HG03558 (cell line): ENCODE measurements around the gene CAMTA1.

Experiments
- ATAC-seq: cut with Tn5 transposase; IDR thresholded peaks from one replicate; pipeline ENCODE4 v1.9.1; 2021; ENCODE audit warnings: moderate number of reproducible peaks; ENCODE audit not compliant: unreplicated experiment; ENCODE audit errors: extremely low read depth

The CAMTA1 gene

DNA sequence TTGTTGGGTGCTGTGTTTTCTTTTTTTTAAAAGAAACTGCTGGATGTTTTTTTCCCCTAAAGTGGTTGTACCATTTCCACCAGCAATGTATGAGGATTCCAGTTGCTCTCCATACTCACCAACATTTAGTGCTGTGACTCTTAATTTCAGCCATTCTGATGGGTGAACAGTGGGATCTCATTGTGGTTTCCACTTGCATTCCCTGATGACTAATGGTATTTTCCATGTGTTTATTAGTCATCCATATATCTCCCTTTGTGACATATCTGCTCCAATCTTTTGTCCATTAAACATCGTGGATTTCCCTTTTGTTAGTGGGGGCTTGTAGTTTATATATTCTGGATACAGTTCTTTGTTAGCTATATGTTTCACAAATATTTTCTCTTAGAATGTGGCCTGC lies 206.0 kb downstream of the CAMTA1 start:
- ATAC-seq = no peak

DNA sequence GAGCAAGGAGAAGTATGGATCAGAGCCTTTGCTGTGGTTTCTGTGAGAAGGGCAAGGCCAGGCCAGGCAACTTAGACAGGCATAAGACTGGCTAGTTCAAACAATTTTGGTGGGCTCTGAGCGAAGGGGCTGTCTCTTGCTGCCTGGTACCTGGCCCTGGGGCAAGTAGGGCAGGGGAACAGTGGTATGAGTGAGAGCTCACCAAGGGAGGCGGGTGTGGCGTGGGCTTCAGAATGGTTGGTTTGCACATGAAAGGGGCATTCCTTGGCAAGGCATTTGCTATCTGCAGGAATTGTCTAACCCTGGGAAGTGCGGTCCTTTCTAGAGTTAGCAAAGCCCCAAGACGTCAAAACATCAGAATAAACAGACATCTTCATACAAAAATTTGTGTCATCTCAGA lies 210.5 kb downstream of the CAMTA1 start:
- ATAC-seq = no peak

DNA sequence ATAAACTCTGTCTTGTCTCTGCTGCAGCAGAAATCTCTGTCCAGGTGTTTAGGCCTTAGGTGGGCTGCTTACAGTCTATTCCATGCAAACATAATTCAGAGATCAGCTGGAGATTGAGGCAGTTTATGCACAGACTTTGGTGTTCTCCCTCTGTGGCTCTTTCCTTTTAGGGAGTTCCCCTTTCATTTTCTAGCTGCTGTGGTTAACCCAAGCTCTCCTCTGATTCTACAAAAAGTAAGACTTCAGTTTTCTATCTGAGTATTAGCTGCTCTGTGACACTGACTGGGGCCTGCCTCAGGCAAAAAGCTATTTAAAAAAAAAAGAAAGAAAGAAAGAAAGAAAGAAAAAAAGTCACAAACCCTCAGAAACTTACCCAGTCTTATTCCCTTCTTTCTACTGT lies 211.1 kb downstream of the CAMTA1 start:
- ATAC-seq = no peak

DNA sequence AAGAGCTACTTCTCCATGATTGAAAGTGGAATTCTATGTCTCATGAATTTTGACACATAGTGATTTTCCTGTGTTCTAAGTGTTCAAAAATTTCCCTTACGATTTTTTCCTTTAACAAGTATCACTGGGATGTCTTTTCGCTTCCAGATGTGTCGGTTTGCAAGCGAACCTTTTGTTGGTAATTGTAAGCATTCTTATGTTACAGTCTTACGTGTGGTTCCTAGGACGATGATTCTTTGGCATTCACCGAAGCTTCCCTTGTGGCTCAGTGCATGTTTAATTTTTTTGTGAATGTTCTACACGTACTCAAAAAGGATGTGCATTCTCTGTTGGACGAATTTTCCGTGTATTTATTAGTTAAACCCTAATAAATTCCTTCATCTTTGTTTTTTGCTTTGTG lies 211.6 kb downstream of the CAMTA1 start:
- no peak for ATAC-seq

DNA sequence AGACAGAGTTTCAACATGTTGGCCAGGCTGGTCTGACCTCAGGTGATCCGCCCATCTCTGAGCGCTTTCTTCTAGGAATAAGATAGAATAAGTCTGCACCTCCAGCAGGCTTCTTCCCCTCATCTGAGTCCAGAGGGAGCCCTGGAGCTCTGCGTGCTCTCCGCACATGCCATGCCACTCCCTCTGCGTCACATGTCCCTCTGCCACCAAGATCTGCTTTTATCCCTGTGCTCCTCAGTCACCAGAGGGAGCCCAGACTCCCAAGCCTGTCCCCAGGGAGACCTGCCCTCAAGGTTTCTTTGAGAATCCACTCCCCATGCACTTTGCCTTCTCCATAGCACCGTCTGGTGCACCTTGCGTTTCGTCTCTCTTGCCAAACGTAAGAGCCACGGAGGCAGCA lies 213.0 kb downstream of the CAMTA1 start:
- no peak for ATAC-seq

DNA sequence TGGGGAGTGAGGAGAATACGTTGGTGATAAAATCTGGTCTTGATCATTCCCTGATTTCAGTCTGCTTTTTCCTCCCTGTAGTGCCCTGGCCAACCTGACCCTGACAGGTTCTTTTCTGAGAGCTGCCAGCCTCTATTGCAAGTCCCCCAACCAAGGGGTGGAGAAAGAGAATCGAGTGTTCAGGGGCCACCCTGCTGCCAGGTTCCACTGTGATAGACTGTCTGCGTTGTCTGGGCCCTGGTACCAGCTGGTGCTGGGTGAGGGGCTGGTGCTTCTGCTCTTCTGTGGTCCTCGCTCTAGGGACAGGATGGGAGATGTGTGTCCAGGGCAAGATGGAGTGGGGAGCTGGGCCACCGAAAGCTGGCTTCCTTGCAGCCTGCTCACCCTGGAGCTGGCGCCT lies 214.6 kb downstream of the CAMTA1 start:
- no peak for ATAC-seq

DNA sequence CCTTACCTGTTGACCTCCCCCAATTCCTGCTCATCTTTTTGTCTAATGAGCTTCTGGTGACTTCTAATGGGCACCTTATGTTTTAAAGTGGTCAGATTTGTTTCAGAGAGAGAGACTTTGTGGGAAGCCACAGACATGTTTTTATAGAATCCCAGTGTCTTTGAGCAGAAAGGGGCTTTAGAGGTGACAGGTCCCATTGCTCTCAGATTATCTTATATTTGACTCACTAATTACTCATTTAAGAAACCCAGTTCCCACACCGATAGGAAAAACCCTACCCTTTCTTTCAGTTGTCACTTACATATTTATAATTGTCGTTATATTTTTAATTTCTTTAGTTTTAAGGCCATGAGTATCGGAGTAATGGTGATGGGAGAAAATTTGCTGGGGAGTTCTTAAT lies 215.5 kb downstream of the CAMTA1 start:
- ATAC-seq = no peak

DNA sequence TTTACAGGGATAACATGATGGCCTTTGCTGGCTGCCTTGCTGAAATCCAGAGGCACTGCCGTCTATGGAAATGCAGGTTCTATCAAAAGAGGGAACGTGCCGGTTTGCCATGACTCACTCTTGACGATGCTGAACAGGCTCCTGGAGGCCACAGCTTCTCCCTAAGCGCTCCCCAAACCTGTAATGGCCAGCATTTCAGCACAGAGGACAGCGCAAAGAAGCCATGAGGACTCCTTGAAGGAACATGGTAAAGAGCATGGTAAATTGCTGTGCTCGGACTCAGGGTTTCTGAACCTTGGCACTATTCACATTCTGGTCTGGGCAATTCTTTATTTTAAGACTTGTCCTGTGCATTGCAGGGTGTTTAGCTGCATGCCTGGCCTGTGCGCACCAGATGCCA lies 217.5 kb downstream of the CAMTA1 start:
- ATAC-seq = no peak

DNA sequence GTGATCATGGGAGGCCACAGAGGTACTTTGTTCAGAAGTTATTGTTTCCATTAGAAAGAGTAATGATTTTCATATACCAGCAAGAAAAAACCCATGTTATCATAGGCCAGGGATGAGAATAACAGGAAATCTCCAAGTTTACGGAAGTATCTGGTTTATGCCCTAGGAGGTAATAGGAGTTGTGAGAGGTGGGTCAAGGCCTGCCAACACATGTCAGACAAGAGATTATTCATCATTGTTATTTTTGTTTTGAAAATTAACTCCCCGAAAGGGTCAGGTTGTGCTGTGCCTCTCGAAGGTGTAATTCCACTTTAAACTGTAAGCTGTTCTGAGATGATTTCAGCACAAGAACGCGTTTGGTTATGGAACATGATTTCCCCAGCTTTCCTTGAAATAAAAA lies 218.4 kb downstream of the CAMTA1 start:
- ATAC-seq = no peak

DNA sequence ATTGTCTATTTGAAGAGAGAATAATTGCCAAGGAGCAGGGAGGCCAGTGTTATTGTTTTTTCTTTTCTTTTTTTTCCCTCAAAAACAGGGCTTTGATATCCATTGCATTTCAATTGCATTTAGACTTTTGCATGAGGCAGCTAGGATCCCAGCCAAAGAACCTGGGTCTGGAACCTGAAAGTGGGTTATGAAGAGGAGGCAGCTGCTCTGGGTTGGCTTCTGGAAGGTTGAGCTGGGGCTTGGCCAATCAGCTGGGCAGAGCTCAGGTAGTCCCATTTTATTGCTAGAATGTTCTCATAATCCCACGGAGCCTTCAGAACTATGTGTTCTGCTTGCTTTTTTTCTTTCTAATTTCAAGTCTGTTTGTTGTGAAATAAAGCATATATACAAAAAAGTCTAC lies 218.9 kb downstream of the CAMTA1 start:
- no peak for ATAC-seq

DNA sequence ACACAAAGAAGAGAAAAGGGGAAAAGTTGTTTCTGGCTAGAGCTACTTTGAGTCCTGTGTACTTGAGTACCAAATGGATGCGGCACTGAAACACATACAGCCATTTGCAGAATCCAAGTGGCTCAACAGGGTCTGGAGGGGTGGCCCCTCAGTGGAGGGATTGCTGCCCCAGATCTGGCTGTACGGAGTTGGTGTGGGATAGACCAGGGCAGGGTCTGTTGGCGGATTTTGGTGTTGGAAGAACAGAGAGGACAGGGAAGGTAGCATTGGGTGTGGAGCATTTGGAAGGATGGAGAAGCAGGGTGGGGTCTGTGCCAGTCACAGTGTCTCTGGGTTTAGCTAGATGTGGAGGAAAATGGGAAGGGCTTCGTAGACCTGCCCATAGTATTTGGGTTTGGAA lies 220.5 kb downstream of the CAMTA1 start:
- ATAC-seq = no peak

DNA sequence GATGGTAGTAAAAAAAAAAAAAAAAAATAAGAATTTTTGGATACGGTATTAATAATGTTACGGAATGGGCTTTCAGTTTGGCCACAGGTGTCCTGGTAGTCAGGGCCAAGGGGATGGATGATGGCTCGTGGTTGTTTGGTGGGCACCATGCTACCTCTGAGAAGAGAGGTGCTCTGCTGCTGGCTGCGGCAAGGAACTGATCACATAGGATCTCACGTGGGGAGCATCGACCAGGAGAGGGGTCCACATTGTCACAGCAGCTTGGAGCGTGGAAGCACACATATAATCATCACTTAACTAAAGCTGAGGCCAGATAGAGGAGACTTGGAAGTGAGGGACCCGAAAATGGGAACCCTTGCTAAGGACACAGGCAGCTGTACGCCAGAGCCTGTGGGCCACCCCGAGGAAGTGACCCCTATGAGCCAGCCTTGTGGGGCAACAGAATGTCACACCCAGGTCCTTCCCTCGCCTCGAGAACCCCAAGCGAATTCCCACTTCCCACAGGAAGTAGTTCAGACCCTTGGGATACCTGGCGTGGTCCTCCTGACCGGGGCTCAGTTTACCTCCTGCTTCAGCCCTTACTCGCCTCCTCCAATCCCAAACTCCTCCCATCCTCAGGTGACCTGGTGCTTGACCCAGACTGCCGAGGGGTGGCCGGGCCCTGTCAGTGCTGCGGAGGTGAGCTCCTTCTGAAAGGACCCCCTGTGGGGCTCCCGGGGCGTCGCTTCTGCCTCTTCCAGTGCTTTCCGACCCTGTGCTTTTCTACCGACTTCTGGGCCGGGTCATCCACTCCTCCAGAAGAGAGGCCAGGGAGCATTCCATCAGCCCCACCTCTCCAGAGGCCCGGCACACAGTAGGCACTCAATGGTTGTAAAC lies 222.0 kb downstream of the CAMTA1 start:
- no peak for ATAC-seq

DNA sequence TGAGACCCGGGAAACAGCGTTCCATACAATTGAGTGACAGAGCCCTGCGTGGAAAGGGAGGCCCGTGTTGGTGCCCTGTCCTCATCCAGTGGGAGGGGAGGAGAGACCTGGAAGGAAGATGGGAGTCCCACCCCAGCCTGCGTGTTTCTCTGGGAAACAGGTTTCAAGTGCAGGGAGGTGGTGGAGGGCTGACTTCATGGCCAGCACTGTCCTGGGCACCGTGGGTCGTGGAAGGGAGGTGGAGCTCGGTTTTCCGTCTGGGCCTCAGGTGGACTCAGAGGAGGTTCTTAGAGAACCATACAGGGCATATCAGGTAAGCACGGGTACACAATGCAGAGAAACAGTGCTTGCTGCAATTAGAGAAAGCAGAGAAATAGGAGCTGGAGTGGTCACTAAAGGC lies 222.6 kb downstream of the CAMTA1 start:
- no peak for ATAC-seq

DNA sequence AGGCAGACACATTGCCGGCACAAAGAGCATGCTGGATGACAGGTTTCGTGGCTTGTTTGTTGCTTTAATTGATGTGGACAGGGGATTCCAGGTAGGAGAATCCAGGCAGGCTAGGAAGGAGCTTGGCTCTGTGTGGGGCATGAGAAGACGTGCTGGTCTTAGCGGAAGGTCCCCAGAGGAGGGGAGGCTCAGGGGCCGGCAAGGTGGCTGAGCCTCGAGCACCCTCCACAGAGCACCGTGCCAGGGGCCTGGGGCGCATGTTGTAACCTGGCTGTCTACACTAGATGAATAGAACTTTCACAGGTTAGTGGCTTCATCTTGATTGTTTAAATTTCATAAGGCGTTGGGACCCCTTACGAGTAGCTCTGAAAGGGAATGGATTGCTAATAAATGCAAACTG lies 223.1 kb downstream of the CAMTA1 start:
- ATAC-seq = no peak

DNA sequence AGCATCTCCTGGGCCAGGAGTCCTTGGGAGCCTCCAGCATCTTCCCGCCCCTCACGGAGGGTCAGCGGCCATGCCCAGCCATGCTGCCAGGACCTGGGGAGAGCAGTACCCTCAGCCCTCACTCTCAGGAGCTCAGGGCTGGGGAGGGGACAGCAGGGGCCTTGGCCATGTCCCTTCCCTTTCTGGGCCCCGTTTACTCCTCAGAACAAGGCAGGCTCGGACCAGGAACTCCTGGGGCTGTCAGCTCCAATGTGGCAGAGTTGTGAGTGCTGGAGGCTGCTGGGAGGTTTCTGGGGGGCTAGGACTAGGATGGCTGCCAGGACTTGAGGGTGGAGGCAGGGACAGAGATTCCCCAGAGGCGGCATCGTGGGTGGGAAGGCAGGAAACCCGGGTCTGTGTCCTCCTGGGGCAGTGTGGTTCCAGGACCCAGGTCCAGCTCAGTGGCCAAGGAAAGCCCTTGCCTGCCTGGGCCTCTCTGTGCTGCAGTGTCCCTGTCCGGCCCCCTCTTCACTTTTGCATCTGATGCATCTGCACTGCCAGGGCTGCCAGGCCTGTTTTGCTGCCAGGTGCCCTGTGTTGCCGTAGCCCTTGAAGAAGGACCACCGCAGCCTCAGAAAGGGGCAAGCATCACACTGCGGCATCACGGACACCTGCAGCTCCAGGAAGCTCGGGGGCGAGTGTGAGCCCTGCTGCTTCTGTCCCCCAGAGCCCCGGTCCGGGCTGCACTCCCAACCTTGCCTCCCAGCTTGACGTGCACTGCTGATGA lies 223.9 kb downstream of the CAMTA1 start:
- ATAC-seq = no peak

DNA sequence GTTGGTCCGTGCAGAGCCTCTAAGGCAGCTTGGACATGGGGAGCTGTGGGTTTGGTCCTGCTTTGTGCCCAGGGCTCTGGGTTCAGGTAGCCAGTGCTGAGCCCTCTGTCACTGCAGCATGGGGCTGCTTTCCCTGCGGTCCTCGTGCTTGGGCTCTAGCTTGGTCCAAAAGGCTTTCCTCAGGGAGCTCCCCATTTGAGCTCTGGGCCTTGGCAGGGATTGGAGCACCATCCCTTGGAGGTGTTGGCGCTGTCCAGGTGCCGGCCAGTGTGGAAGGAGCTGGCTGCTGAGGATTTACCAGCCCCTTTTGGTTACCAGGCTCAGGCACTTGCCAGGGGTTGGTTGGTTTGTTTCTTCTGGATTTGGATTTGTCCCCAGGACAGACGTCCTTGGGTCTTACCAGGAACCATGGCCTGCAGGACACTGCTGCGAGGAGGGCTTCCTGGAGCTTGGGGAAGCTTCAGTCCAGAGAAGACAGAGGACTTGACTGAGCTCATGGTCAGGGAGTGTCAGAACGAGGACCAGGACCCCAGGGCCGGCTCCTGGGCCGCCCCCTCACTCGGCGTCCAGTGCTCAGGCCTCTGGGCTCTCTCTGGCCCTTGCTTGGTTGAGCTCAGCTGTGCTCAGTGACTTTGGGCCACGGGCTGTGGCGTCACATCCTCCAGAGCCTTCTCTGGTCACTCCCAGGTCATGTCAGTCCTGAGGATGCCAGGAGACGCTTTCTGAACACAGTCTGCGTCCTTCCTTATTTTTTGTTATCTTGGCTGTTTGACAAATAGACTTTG lies 224.7 kb downstream of the CAMTA1 start:
- ATAC-seq = no peak

DNA sequence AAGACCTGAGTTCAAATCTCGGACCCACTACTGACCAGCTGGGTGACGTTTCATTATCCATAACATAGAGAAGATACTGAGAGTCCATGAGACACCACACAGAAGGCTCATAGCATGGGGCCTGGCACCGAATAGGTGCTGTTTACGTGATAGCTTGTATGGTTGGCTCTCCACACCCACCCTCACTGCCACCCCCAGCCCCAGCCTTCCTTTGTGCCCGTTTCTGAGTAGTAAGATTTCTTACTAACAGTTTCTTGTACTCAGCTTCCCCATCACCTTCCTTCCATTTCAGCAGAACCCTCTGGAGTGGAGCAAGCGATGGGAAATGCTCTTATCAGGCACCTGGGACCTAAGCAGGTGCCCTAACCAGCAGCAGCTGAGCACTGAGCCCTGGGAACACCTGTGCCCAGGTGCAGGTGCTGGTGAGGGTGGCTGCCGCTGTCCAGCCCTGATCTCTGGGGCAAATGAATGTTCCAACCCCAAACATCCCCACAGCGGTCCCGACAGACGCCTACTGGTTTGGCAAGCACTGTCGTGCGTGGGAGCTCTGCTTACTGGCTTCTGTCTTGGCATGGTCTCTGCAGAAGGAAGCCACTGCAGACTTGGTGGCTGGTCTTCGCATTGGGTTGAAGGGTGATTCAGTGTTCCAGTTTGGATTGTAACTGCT lies 225.4 kb downstream of the CAMTA1 start:
- no peak for ATAC-seq

DNA sequence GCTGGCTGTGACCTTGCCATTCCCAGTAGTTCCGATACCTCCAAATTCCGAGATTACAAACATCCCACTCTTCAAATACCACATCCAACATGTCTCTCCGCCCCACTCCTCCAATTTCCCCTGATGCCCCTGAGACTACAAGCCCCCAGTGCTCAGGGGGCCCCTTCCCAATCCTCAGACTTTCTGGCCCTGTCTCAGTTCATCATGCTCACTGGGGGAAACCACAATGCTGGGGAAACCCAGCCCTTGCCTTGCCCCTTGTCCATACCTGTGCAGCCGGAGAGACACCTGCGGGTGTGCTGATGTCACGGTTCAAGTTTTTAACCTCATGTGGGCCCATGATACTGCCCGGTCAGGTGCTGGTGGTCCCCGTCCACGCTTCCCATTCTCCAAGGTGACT lies 226.6 kb downstream of the CAMTA1 start:
- no peak for ATAC-seq

DNA sequence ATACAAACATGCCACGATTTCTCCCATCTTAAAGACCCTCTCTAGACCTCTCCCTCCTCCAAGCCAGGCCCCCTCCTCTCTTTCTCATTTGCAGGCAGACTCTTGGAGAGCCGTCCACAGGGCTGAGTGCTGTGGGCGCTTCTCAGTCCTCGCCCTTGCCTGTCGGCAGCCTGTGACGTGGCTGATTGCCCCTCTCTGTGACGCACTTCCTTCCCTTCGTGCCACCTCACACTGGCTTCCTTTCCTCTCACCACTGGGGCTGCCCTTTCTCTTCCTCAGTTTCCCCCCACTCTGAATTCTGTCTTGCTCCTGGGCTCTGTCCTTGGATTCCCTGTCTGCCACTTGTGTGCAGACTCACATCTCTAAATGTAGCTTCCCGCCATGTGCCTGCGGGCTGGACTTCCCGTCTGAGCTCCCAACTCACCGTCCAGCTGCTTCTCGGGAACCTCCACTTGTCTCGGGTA lies 227.2 kb downstream of the CAMTA1 start:
- ATAC-seq = no peak
